ENCODE data around the gene OAF. TPM values are rescaled to one million over a fixed set of nuclear protein-coding genes. Genes with fewer than 3 reads are reported as not detected.

OAF gene
- total RNA-seq (2022) (11.3 and 11.6 TPM in 2 replicates), Bru-seq, nascent RNA (percentile 45 among the genes with signal in this experiment), BruChase-seq, experiment 1, labeled RNA remaining after a 6-hour chase (percentile 42 among the genes with signal in this experiment), BruChase-seq, experiment 2, labeled RNA remaining after a 2-hour chase (percentile 48 among the genes with signal in this experiment)
- long read RNA-seq, transcript OAF-201 (4 exons, 2,525 nt), result major isoform, 42 of 52 reads
- long read RNA-seq, partial matches to known transcripts, result 1 of 52 reads
- long read RNA-seq, other reads (novel, unspliced or antisense), result 9 of 52 reads

DNA sequence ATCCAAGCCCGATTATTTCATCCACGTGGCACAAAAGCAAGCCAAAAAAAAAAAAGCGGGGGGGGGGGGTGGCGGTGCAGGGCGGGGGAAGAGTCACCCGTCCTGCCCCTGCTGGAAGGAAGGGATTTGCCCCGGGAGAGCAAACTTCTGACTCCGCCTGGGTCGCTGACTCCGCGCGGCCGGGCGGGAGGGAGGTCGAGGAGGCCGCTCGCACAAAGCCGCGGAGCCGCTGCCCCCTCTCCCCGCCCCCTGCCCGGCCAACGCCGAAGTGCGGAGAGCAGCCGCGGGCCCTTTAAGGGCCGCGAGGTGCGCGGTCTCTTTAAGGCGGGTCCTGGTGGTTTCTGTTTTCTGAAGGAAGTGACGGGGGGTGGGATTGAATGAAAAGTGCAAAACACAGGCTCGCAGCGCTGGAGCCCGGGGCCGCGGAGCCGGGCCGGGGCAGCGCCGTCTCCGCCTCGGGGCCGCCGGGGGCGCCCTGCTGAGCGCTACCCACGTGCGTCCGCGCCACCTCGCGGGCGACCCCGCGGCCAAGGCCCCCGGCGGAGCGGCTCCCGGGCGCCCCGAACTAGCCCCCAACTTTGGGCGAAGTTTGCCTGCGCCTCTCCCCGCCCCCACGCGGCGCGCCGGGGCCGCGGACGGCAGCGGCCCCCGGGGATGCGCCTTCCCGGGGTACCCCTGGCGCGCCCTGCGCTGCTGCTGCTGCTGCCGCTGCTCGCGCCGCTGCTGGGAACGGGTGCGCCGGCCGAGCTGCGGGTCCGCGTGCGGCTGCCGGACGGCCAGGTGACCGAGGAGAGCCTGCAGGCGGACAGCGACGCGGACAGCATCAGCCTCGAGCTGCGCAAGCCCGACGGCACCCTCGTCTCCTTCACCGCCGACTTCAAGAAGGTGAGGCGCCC is at the start of gene OAF:
Gene OAF (plus strand): TSS at position 407 of the 896 bp plus-strand sequence. CDS start 248 bp downstream, at position 655.
- no TSS peak for BruUV-seq (replicated peaks)
- peak within 1 kb of the TSS; percentile 85 for H3K27ac Mint-ChIP-seq (ENCODE audit: unreplicated experiment)
- peaks cover 17% of the 10 kb centered on the region for H3K36me3 Mint-ChIP-seq (ENCODE audit: insufficient read depth, unreplicated experiment)
- H3K4me3 Mint-ChIP-seq (ENCODE audit: low read depth, unreplicated experiment), result peak within 1 kb of the TSS; percentile 83
- no peaks in the 10 kb centered on the region for H3K9me3 Mint-ChIP-seq (ENCODE audit: low read depth, unreplicated experiment)
- peaks cover 12% of the 10 kb centered on the region for H3K27me3 Mint-ChIP-seq (ENCODE audit: unreplicated experiment)
- TF ChIP-seq, protein P1, sequence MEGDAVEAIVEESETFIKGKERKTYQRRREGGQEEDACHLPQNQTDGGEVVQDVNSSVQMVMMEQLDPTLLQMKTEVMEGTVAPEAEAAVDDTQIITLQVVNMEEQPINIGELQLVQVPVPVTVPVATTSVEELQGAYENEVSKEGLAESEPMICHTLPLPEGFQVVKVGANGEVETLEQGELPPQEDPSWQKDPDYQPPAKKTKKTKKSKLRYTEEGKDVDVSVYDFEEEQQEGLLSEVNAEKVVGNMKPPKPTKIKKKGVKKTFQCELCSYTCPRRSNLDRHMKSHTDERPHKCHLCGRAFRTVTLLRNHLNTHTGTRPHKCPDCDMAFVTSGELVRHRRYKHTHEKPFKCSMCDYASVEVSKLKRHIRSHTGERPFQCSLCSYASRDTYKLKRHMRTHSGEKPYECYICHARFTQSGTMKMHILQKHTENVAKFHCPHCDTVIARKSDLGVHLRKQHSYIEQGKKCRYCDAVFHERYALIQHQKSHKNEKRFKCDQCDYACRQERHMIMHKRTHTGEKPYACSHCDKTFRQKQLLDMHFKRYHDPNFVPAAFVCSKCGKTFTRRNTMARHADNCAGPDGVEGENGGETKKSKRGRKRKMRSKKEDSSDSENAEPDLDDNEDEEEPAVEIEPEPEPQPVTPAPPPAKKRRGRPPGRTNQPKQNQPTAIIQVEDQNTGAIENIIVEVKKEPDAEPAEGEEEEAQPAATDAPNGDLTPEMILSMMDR (IDR thresholded peaks at IDR 0.05; ENCODE audit: unreplicated experiment), result peak; percentile 10
- DNase-seq, result peak; percentile 53
- intact Hi-C loops (cut with micrococcal nuclease; ENCODE audit: unreplicated experiment), result no loop called here
- CTCF ChIA-PET, result no interaction called here
- peaks cover 19% of the 10 kb centered on the region for H3K4me1 Mint-ChIP-seq (ENCODE audit: low read depth, unreplicated experiment)

DNA sequence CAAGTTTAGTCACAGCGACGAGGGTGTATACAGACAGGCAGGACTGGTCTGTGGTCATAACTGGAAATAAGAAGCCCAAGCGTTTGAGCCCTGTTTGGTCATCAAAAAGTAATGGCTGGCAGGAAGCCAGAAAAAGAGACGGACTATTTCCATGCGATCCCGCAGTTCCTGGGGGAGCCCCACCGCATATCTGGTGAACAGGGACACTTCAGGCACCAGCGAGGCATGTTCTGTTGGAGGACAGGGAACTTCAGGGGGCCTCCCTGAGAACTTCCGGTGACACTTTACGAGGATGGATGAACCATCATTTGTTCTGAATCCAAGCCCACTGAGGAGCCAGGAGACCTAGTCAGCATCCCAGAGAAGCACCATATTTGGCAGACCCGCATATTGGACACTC is 43.2 kb upstream of the OAF start:
- DNase-seq, result no peak
- Mint-ChIP-seq H3K9me3 (ENCODE audit: low read depth, unreplicated experiment) (no peaks in the 10 kb centered on the region), H3K27me3 (ENCODE audit: unreplicated experiment) (peaks cover 65% of the 10 kb centered on the region), H3K36me3 (ENCODE audit: insufficient read depth, unreplicated experiment) (no peaks in the 10 kb centered on the region), H3K4me1 (ENCODE audit: low read depth, unreplicated experiment) (no peaks in the 10 kb centered on the region), H3K4me3 (ENCODE audit: low read depth, unreplicated experiment) (no peak overlapping the region), H3K27ac (ENCODE audit: unreplicated experiment) (no peak overlapping the region)
- TF ChIP-seq, protein P1 (IDR thresholded peaks at IDR 0.05; ENCODE audit: unreplicated experiment), result no peak
- intact Hi-C loops (cut with micrococcal nuclease; ENCODE audit: unreplicated experiment), result no loop called here
- no TSS peak for BruUV-seq (replicated peaks)
- CTCF ChIA-PET, result interaction anchor here (0.6 to 1.5 kb wide), 2 partner anchors 133 to 1039 kb away, joined by 3 read pairs; no protein-coding TSS in a partner anchor

DNA sequence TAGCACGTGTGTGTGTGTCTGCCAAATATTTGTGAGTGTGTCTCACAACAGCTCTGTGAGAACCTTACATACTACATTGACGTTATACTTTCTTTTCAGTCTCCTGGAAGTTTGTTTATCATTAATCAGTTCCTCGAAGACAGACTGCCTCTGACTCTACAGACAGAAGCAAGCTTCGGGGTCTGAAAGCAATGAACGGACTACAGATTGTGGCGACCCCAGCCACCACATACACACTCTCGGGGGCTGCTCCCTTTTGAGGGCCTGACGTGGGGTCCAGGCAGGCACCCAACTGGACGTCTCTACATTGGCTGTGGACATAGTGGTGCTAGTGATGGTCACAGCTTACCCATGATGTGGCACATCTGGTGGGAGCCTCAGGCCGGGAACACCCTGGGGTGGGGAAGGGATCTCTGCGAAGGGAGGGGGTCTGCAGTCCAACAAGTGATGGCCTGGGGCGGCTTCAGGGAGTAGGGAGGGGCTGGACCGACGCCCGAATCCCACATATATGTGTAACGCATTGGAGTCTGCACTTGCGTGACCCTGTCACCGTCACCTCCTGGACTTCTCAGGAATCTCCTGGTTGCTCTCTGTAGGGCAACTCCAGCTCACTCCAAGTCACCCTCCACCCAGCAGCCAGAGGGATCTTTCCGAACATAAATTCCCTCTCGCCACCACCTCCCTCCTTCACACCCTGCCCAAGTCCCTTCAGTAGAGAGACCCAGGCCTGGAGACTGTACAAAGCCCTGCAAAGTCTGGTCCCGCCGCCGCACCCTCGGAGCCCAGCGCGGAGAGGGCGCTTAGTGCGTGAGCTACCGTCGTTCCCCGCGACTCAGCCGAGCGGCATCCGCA is 42.5 kb upstream of the OAF start:
- intact Hi-C loops (cut with micrococcal nuclease; ENCODE audit: unreplicated experiment), result no loop called here
- Mint-ChIP-seq H3K36me3 (ENCODE audit: insufficient read depth, unreplicated experiment) (no peaks in the 10 kb centered on the region), H3K9me3 (ENCODE audit: low read depth, unreplicated experiment) (no peaks in the 10 kb centered on the region), H3K27ac (ENCODE audit: unreplicated experiment) (no peak overlapping the region), H3K27me3 (ENCODE audit: unreplicated experiment) (peaks cover 71% of the 10 kb centered on the region), H3K4me3 (ENCODE audit: low read depth, unreplicated experiment) (peak overlapping the region; percentile 77), H3K4me1 (ENCODE audit: low read depth, unreplicated experiment) (no peaks in the 10 kb centered on the region)
- CTCF ChIA-PET, result interaction anchor here (0.6 to 1.5 kb wide), 5 partner anchors 35 to 1039 kb away, joined by 3 read pairs; no protein-coding TSS in a partner anchor
- no peak for DNase-seq
- TF ChIP-seq, protein P1 (IDR thresholded peaks at IDR 0.05; ENCODE audit: unreplicated experiment), result no peak
- BruUV-seq (replicated peaks), result no TSS peak
